Central memory CD8-positive, alpha-beta T cell (primary cell): ENCODE measurements around the gene LRRC66.
A peak's percentile ranks its signal among the peaks of the same experiment; 100 is the strongest.

Source experiments
- ATAC-seq: fragments of 150-1000 bp; cut with Tn5 transposase; replicated peaks from 2 replicates; pipeline ENCODE4 v1.10.0; 2022; ENCODE audit warnings: mild to moderate bottlenecking, moderate FRiP score, moderate number of reproducible peaks; ENCODE audit not compliant: poor library complexity, severe bottlenecking; ENCODE audit errors: extremely low read depth
- DNase-seq, 2 donors: peaks; one replicate each; pipeline ENCODE4 v3.0.0; 2021; ENCODE audit warnings: low spot score in 2 of 2
- H3K27ac Mint-ChIP-seq: one replicate; pipeline ENCODE4 v1.8.0; 2022; ENCODE audit warnings: low read depth, mild to moderate bottlenecking, moderate library complexity, mixed read lengths
- H3K27me3 Mint-ChIP-seq: one replicate; pipeline ENCODE4 v1.8.0; 2022; ENCODE audit warnings: mixed read lengths
- H3K36me3 Mint-ChIP-seq: one replicate; pipeline ENCODE4 v1.8.0; 2022; ENCODE audit warnings: mild to moderate bottlenecking, moderate library complexity, mixed read lengths; ENCODE audit not compliant: insufficient read depth
- H3K4me1 Mint-ChIP-seq: one replicate; pipeline ENCODE4 v1.8.0; 2022; ENCODE audit warnings: mixed read lengths
- H3K4me3 Mint-ChIP-seq: one replicate; pipeline ENCODE4 v1.8.0; 2022; ENCODE audit warnings: mild to moderate bottlenecking, moderate library complexity, mixed read lengths
- H3K9me3 Mint-ChIP-seq: one replicate; pipeline ENCODE4 v1.8.0; 2022; ENCODE audit warnings: mixed read lengths

Gene LRRC66, protein sequence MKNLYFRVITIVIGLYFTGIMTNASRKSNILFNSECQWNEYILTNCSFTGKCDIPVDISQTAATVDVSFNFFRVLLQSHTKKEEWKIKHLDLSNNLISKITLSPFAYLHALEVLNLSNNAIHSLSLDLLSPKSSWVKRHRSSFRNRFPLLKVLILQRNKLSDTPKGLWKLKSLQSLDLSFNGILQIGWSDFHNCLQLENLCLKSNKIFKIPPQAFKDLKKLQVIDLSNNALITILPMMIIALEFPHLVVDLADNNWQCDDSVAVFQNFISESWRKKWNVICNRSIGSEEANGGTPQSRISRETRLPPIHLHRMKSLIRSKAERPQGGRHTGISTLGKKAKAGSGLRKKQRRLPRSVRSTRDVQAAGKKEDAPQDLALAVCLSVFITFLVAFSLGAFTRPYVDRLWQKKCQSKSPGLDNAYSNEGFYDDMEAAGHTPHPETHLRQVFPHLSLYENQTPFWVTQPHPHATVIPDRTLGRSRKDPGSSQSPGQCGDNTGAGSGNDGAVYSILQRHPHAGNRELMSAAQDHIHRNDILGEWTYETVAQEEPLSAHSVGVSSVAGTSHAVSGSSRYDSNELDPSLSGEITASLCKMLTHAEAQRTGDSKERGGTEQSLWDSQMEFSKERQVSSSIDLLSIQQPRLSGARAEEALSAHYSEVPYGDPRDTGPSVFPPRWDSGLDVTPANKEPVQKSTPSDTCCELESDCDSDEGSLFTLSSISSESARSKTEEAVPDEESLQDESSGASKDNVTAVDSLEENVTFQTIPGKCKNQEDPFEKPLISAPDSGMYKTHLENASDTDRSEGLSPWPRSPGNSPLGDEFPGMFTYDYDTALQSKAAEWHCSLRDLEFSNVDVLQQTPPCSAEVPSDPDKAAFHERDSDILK

GRCh38 chr4:52019936-52020657 lies at the start of gene LRRC66:
LRRC66 (minus strand) TSS chr4:52020363; CDS start chr4:52017613, 2,750 bp downstream.
- DNase-seq (no peak), ATAC-seq (no peak)
- no peaks in the 10 kb centered on the region for H3K27me3 Mint-ChIP-seq
- no peaks in the 10 kb centered on the region for H3K36me3 Mint-ChIP-seq
- no peak within 1 kb of the TSS for H3K27ac Mint-ChIP-seq
- no peaks in the 10 kb centered on the region for H3K9me3 Mint-ChIP-seq
- H3K4me3 Mint-ChIP-seq: no peak within 1 kb of the TSS
- H3K4me1 Mint-ChIP-seq: no peaks in the 10 kb centered on the region

GRCh38 chr4:52069571-52069970 lies 49.4 kb upstream of the LRRC66 start:
- H3K4me3 Mint-ChIP-seq: no peak overlapping the region
- ATAC-seq (no peak), DNase-seq (no peak)
- H3K27ac Mint-ChIP-seq: no peak overlapping the region
- no peaks in the 10 kb centered on the region for H3K4me1 Mint-ChIP-seq
- H3K9me3 Mint-ChIP-seq: no peaks in the 10 kb centered on the region
- peaks cover 81% of the 10 kb centered on the region for H3K27me3 Mint-ChIP-seq
- H3K36me3 Mint-ChIP-seq: no peaks in the 10 kb centered on the region

- H3K27ac Mint-ChIP-seq: no peak overlapping the region
- ATAC-seq: no peak
- DNase-seq: no peak
- no peaks in the 10 kb centered on the region for H3K36me3 Mint-ChIP-seq
- H3K9me3 Mint-ChIP-seq: no peaks in the 10 kb centered on the region
- no peak overlapping the region for H3K4me3 Mint-ChIP-seq
- peaks cover 32% of the 10 kb centered on the region for H3K27me3 Mint-ChIP-seq
- H3K4me1 Mint-ChIP-seq: no peaks in the 10 kb centered on the region
Measured at GRCh38 chr4:52059372-52059771, 39.2 kb upstream of the LRRC66 start.

- H3K36me3 Mint-ChIP-seq: no peaks in the 10 kb centered on the region
- no peaks in the 10 kb centered on the region for H3K9me3 Mint-ChIP-seq
- H3K4me1 Mint-ChIP-seq: no peaks in the 10 kb centered on the region
- H3K4me3 Mint-ChIP-seq: no peak overlapping the region
- H3K27ac Mint-ChIP-seq: no peak overlapping the region
- DNase-seq: no peak
- ATAC-seq: no peak
- H3K27me3 Mint-ChIP-seq: peaks cover 43% of the 10 kb centered on the region
Measured at GRCh38 chr4:52058275-52058674, 38.1 kb upstream of the LRRC66 start.

GRCh38 chr4:52057196-52057595 lies 37.0 kb upstream of the LRRC66 start:
- DNase-seq (no peak), ATAC-seq (no peak)
- H3K4me3 Mint-ChIP-seq: no peak overlapping the region
- H3K4me1 Mint-ChIP-seq: peaks cover 4% of the 10 kb centered on the region
- H3K27me3 Mint-ChIP-seq: peaks cover 54% of the 10 kb centered on the region
- H3K27ac Mint-ChIP-seq: no peak overlapping the region
- H3K36me3 Mint-ChIP-seq: no peaks in the 10 kb centered on the region
- H3K9me3 Mint-ChIP-seq: no peaks in the 10 kb centered on the region

DNA sequence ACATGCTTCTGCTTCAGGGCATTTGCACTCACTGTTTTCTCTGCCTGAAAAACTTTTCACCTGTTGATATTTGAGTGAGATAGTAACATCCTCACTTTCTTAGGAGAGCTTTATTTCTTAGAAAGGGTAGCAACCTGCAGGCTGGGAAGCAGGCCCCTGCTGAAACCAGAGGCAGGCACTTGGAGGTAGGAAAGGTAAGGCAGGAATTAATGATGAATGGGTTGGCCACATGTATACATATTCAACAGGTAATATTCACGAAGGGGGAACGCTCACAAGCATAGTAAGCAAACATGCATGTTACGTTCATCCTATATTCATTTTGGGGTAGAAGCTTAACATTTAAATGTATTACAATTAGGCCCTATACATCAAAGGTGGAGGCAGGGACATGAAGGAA lies 34.1 kb upstream of the LRRC66 start:
- no peak for ATAC-seq

GRCh38 chr4:52052475-52052780 lies 32.3 kb upstream of the LRRC66 start:
- no peaks in the 10 kb centered on the region for H3K9me3 Mint-ChIP-seq
- peaks cover 9% of the 10 kb centered on the region for H3K4me1 Mint-ChIP-seq
- no peak for ATAC-seq
- H3K4me3 Mint-ChIP-seq: peak overlapping the region; percentile 40
- H3K27me3 Mint-ChIP-seq: peaks cover 69% of the 10 kb centered on the region
- no peak for DNase-seq
- H3K36me3 Mint-ChIP-seq: no peaks in the 10 kb centered on the region
- no peak overlapping the region for H3K27ac Mint-ChIP-seq

More for the DNA sequence above, 34.1 kb upstream of the LRRC66 start:
- no peak for DNase-seq
- Mint-ChIP-seq H3K27ac (no peak overlapping the region), H3K9me3 (no peaks in the 10 kb centered on the region), H3K27me3 (peaks cover 64% of the 10 kb centered on the region), H3K4me3 (no peak overlapping the region), H3K4me1 (peaks cover 9% of the 10 kb centered on the region), H3K36me3 (no peaks in the 10 kb centered on the region)

- ATAC-seq: no peak
- H3K4me3 Mint-ChIP-seq: peak overlapping the region; percentile 40
- no peaks in the 10 kb centered on the region for H3K9me3 Mint-ChIP-seq
- no peak for DNase-seq
- no peaks in the 10 kb centered on the region for H3K36me3 Mint-ChIP-seq
- H3K4me1 Mint-ChIP-seq: peaks cover 9% of the 10 kb centered on the region
- H3K27ac Mint-ChIP-seq: no peak overlapping the region
- peaks cover 69% of the 10 kb centered on the region for H3K27me3 Mint-ChIP-seq
Measured at GRCh38 chr4:52051615-52052474, 31.7 kb upstream of the LRRC66 start.

DNA sequence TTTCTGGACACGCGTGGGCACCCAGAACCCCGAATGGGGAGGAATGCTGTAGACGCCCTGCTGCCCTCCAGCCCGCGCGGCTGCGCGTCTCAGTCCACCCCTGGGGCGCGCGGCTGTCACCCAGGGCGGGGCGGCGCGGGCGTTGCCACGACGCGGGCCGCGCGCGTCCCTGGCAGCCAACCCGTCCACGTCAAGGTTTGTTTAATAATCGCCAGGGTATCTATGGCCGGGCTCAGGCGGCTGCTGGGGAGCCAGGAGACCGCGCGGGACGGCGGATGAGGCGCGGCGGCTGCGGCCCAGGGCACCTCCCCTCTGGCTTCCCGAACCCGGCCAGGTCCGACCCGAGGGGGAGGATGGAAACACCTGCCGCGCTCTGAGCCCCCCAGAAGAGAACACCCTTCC lies 31.1 kb upstream of the LRRC66 start, which contains the start of gene SPATA18:
TSS of gene SPATA18 (plus strand) at position 92 of the 402 bp plus-strand sequence. CDS start 401 bp downstream, outside the sequence.
- Mint-ChIP-seq H3K27ac (no peak within 1 kb of the TSS), H3K36me3 (no peaks in the 10 kb centered on the region), H3K4me3 (peak within 1 kb of the TSS; percentile 40), H3K4me1 (peaks cover 9% of the 10 kb centered on the region), H3K27me3 (peaks cover 69% of the 10 kb centered on the region), H3K9me3 (no peaks in the 10 kb centered on the region)
- no peak for ATAC-seq
- no peak for DNase-seq

DNA sequence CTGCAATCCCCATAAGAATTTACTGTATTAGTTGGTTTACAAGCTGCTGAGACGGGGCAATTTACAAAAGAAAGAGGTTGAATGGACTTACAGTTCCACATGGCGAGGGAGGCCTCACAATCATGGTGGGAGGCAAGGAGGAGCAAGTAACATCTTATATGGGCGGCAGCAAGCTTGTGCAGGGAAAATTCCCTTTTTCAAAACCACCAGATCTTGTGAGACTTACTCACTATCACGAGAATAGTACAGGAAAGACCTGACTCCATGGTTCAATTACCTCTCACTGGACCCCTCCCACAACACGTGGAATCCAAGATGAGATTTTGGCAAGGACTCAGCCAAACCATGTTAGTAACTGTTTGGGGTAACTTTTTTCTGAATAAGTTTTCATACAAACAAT lies 29.1 kb upstream of the LRRC66 start:
- Mint-ChIP-seq H3K4me1 (peaks cover 9% of the 10 kb centered on the region), H3K9me3 (no peaks in the 10 kb centered on the region), H3K27me3 (peaks cover 73% of the 10 kb centered on the region), H3K27ac (no peak overlapping the region), H3K36me3 (no peaks in the 10 kb centered on the region), H3K4me3 (no peak overlapping the region)
- no peak for DNase-seq
- no peak for ATAC-seq

- DNase-seq (no peak), ATAC-seq (no peak)
- Mint-ChIP-seq H3K4me3 (no peak overlapping the region), H3K9me3 (no peaks in the 10 kb centered on the region), H3K36me3 (no peaks in the 10 kb centered on the region), H3K27ac (no peak overlapping the region), H3K27me3 (peaks cover 77% of the 10 kb centered on the region), H3K4me1 (no peaks in the 10 kb centered on the region)
Measured at GRCh38 chr4:52045028-52045427, 24.9 kb upstream of the LRRC66 start.
